ENCODE data around the gene ARHGEF16. TPM values are rescaled to one million over a fixed set of nuclear protein-coding genes. Genes with fewer than 3 reads are reported as not detected.

The ARHGEF16 gene
- polyA plus RNA-seq, 1 experiment = 0.04 TPM

- no peak overlapping the region for H3K4me3 ChIP-seq (ENCODE audit: low read depth, low read length)
- ChIA-PET CTCF (interaction anchor here (4.0 kb wide), 1 partner anchor 8 kb away, joined by 24 read pairs; no protein-coding TSS in a partner anchor), POLR2A (no interaction called here)
- TF ChIP-seq, protein P1, sequence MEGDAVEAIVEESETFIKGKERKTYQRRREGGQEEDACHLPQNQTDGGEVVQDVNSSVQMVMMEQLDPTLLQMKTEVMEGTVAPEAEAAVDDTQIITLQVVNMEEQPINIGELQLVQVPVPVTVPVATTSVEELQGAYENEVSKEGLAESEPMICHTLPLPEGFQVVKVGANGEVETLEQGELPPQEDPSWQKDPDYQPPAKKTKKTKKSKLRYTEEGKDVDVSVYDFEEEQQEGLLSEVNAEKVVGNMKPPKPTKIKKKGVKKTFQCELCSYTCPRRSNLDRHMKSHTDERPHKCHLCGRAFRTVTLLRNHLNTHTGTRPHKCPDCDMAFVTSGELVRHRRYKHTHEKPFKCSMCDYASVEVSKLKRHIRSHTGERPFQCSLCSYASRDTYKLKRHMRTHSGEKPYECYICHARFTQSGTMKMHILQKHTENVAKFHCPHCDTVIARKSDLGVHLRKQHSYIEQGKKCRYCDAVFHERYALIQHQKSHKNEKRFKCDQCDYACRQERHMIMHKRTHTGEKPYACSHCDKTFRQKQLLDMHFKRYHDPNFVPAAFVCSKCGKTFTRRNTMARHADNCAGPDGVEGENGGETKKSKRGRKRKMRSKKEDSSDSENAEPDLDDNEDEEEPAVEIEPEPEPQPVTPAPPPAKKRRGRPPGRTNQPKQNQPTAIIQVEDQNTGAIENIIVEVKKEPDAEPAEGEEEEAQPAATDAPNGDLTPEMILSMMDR (IDR thresholded peaks at IDR 0.05; ENCODE audit: insufficient read depth, low read depth, low read length) = no peak
- no peak for DNase-seq (ENCODE audit: low read depth)
- H3K36me3 ChIP-seq (ENCODE audit: control insufficient read depth, insufficient read depth, low read length) = no peaks in the 10 kb centered on the region
- H3K27me3 ChIP-seq (ENCODE audit: control insufficient read depth, insufficient read depth, low read length) = peaks cover 2% of the 10 kb centered on the region; the same call in 1 of the 2 replicates
Measured at GRCh38 chr1:3460672-3461131, 6.2 kb downstream of the ARHGEF16 start.

GRCh38 chr1:3461238-3461933, 6.9 kb downstream of the ARHGEF16 start:
- Histone ChIP-seq H3K4me3 (ENCODE audit: low read depth, low read length) (no peak overlapping the region), H3K27me3 (ENCODE audit: control insufficient read depth, insufficient read depth, low read length) (peaks cover 2% of the 10 kb centered on the region; the same call in 1 of the 2 replicates), H3K36me3 (ENCODE audit: control insufficient read depth, insufficient read depth, low read length) (no peaks in the 10 kb centered on the region)
- TF ChIP-seq, protein P1 (IDR thresholded peaks at IDR 0.05; ENCODE audit: insufficient read depth, low read depth, low read length) = no peak
- ChIA-PET POLR2A (no interaction called here), CTCF (interaction anchor here (1.3 to 4.0 kb wide), 2 partner anchors 8 to 10 kb away, joined by 4 to 24 read pairs; no protein-coding TSS in a partner anchor)
- no peak for DNase-seq (ENCODE audit: low read depth)

- no peak overlapping the region for H3K4me3 ChIP-seq (ENCODE audit: low read depth, low read length)
- peaks cover 2% of the 10 kb centered on the region; the same call in 1 of the 2 replicates for H3K27me3 ChIP-seq (ENCODE audit: control insufficient read depth, insufficient read depth, low read length)
- ChIA-PET POLR2A (no interaction called here), CTCF (interaction anchor here (1.3 to 4.0 kb wide), 2 partner anchors 9 to 10 kb away, joined by 4 to 24 read pairs; no protein-coding TSS in a partner anchor)
- no peaks in the 10 kb centered on the region for H3K36me3 ChIP-seq (ENCODE audit: control insufficient read depth, insufficient read depth, low read length)
- no peak for DNase-seq (ENCODE audit: low read depth)
- TF ChIP-seq, protein P1 (IDR thresholded peaks at IDR 0.05; ENCODE audit: insufficient read depth, low read depth, low read length) = no peak
Measured at GRCh38 chr1:3461934-3462275, 7.4 kb downstream of the ARHGEF16 start.

DNA sequence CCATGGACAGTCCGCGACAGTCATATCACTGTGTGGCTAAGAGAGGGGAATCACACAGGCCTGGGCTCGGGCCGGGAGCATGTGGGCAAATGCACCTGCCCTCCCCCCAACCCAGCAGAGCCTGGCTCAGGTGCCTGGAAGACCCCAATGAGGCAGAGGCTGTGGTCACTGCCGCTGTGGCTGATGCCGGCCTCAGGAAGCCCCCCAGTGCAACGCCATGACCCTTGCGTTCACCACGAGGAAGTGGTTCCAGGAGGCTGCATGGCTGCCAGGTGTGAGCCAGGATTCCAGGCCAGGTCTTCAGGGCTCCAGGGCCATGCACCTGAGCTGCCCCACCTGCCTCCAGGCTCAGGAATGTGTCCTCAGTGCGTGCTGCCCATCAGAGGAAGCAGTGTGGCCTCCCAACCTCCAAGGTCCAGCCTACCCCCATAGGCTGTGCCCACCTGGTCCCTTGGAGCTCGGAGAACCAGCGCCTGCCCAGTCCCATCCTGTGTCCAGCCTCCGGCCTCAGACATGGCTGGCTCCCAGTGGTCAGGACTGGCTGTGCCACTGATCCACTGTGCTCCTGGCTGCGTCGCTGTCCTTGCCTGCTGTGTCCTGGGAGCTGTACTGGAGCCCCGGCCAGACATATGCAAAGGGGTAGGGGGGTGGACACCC, 8.0 kb downstream of the ARHGEF16 start:
- peaks cover 2% of the 10 kb centered on the region; the same call in 1 of the 2 replicates for H3K27me3 ChIP-seq (ENCODE audit: control insufficient read depth, insufficient read depth, low read length)
- ChIA-PET POLR2A (no interaction called here), CTCF (interaction anchor here (0.8 to 4.0 kb wide), 6 partner anchors 7 to 262 kb away, joined by 3 to 24 read pairs (median 6); no protein-coding TSS in a partner anchor)
- DNase-seq (ENCODE audit: low read depth) = no peak
- TF ChIP-seq, protein P1 (IDR thresholded peaks at IDR 0.05; ENCODE audit: insufficient read depth, low read depth, low read length) = no peak
- H3K4me3 ChIP-seq (ENCODE audit: low read depth, low read length) = no peak overlapping the region
- H3K36me3 ChIP-seq (ENCODE audit: control insufficient read depth, insufficient read depth, low read length) = no peaks in the 10 kb centered on the region

GRCh38 chr1:3463013-3463385, 8.5 kb downstream of the ARHGEF16 start:
- H3K36me3 ChIP-seq (ENCODE audit: control insufficient read depth, insufficient read depth, low read length) = no peaks in the 10 kb centered on the region
- no peak overlapping the region for H3K4me3 ChIP-seq (ENCODE audit: low read depth, low read length)
- no peak for DNase-seq (ENCODE audit: low read depth)
- ChIA-PET CTCF (interaction anchor here (0.8 to 4.0 kb wide), 6 partner anchors 8 to 262 kb away, joined by 3 to 24 read pairs (median 6); no protein-coding TSS in a partner anchor), POLR2A (no interaction called here)
- TF ChIP-seq, protein P1 (IDR thresholded peaks at IDR 0.05; ENCODE audit: insufficient read depth, low read depth, low read length) = no peak
- no peaks in the 10 kb centered on the region; the same call in 1 of the 2 replicates for H3K27me3 ChIP-seq (ENCODE audit: control insufficient read depth, insufficient read depth, low read length)

Measured in BJ (cell line).